Endothelial cell of umbilical vein (primary cell): ENCODE data around the gene OPTC. TPM values are rescaled to one million over a fixed set of nuclear protein-coding genes. Genes with fewer than 3 reads are reported as not detected.

Source experiments
- BruUV-seq: library from RNA; stranded (reverse); fragments of 400-500 nt; replicated peaks from 2 replicates; lab custom pipeline; 2021; lab: Mats Ljungman, UMichigan
- CTCF ChIA-PET: fragments of 300-600, 350-600 bp; sonication (Branson Sonifier 250); formaldehyde crosslinking; loops from one replicate; lab custom pipeline; 2021; ENCODE audit warnings: antibody characterized with exemption, inconsistent platforms; lab: Charles Lee
- POLR2A ChIA-PET: fragments of 300-600, 350-600 bp; sonication (Branson Sonifier 250); formaldehyde crosslinking; loops from one replicate; lab custom pipeline; 2021; ENCODE audit warnings: antibody characterized with exemption, inconsistent platforms; lab: Charles Lee
- DNase-seq: peaks from one replicate; pipeline ENCODE4 v3.0.0-alpha.2; 2011; ENCODE audit warnings: low read depth, low spot score
- FAIRE-seq: peaks from 2 replicates; lab custom pipeline; 2011; peaks lifted over from hg19 to GRCh38; lab: Jason Lieb, UNC
- H2AFZ ChIP-seq: 2 replicates; pipeline ENCODE4 v1.6.0; 2012; ENCODE audit warnings: low read depth, low read length, control low read depth, inconsistent platforms
- H3K27ac ChIP-seq: 2 replicates; pipeline ENCODE4 v1.5.1; 2011; ENCODE audit warnings: low read depth, mild to moderate bottlenecking, control low read depth, low read length, moderate library complexity; ENCODE audit not compliant: insufficient read depth
- H3K27me3 ChIP-seq, 2 experiments: 2 replicates each; pipeline versions ENCODE4 v1.6.0 to v1.6.1; 2011; ENCODE audit warnings: low read length in 2 of 2, mixed read lengths in 1 of 2; ENCODE audit not compliant: control insufficient read depth in 2 of 2, insufficient read depth in 2 of 2
- H3K36me3 ChIP-seq, 2 experiments: 2 replicates in 1 of 2; 3 replicates in 1 of 2; pipeline ENCODE4 v1.5.1; 2011; ENCODE audit warnings: low read length in 2 of 2, mild to moderate bottlenecking in 1 of 2, moderate library complexity in 1 of 2; ENCODE audit not compliant: control insufficient read depth in 2 of 2, insufficient read depth in 2 of 2; ENCODE audit errors: extremely low read depth in 1 of 2
- H3K4me1 ChIP-seq: 3 replicates; pipeline ENCODE4 v1.5.1; 2011; ENCODE audit warnings: mild to moderate bottlenecking, low read length; ENCODE audit not compliant: control insufficient read depth, insufficient read depth; ENCODE audit errors: extremely low read depth
- H3K4me2 ChIP-seq: 2 replicates; pipeline ENCODE4 v1.6.1; 2011; ENCODE audit warnings: low read length, control low read depth, mixed read lengths; ENCODE audit not compliant: insufficient read depth
- H3K4me3 ChIP-seq, 3 experiments: fragments of 200-600 bp in 1 of 3; sonication (generic), shearing (Covaris generic) in 1 of 3; replicated peaks in 1 of 3; 2 replicates each; pipeline ENCODE4 v1.5.1; 2011 to 2016; ENCODE audit warnings: control low read depth in 3 of 3, low read length in 3 of 3, mild to moderate bottlenecking in 2 of 3, inconsistent platforms in 1 of 3, low read depth in 1 of 3, moderate library complexity in 1 of 3; ENCODE audit not compliant: insufficient read depth in 1 of 3
- H3K79me2 ChIP-seq: 2 replicates; pipeline ENCODE4 v1.6.0; 2012; ENCODE audit warnings: low read length, inconsistent platforms; ENCODE audit not compliant: control insufficient read depth, insufficient read depth
- H3K9ac ChIP-seq: replicated peaks from 2 replicates; pipeline ENCODE3; 2011; ENCODE audit warnings: low read length, control low read depth; ENCODE audit not compliant: insufficient read depth; ENCODE audit errors: extremely low read depth
- H3K9me1 ChIP-seq: replicated peaks from 3 replicates; pipeline ENCODE4 v1.6.0; 2011; ENCODE audit warnings: mild to moderate bottlenecking, low read length; ENCODE audit not compliant: control insufficient read depth, insufficient read depth; ENCODE audit errors: extremely low read depth
- H3K9me3 ChIP-seq: replicated peaks from 2 replicates; pipeline ENCODE4 v1.5.1; 2012; ENCODE audit warnings: low read length, inconsistent platforms; ENCODE audit not compliant: control insufficient read depth, insufficient read depth
- H4K20me1 ChIP-seq: replicated peaks from 2 replicates; pipeline ENCODE3; 2011; ENCODE audit warnings: mild to moderate bottlenecking, low read length; ENCODE audit not compliant: control insufficient read depth, insufficient read depth; ENCODE audit errors: extremely low read depth
- FOS ChIP-seq: IDR thresholded peaks from 2 replicates; pipeline ENCODE4 v1.6.1; 2011; ENCODE audit warnings: mild to moderate bottlenecking, low read length, moderate library complexity, borderline replicate concordance; ENCODE audit not compliant: insufficient read depth
- GATA2 ChIP-seq: IDR thresholded peaks from 2 replicates; pipeline ENCODE4 v1.7.0; 2011; ENCODE audit warnings: low read depth, mild to moderate bottlenecking, moderate library complexity, mixed read lengths, low read length; ENCODE audit not compliant: insufficient read length, insufficient read depth
- JUN ChIP-seq: IDR thresholded peaks from 2 replicates; pipeline ENCODE4 v1.6.1; 2011; ENCODE audit warnings: borderline replicate concordance, low read depth; ENCODE audit not compliant: insufficient read length, insufficient read depth
- MYC ChIP-seq: IDR thresholded peaks from one replicate; pipeline ENCODE4 v1.6.1; 2011; ENCODE audit warnings: mild to moderate bottlenecking, low read depth, low read length
- POLR2A ChIP-seq: IDR thresholded peaks from 2 replicates; pipeline ENCODE4 v1.6.1; 2012; ENCODE audit warnings: low read depth, mild to moderate bottlenecking, control low read depth, low read length
- POLR2AphosphoS5 ChIP-seq: IDR thresholded peaks from 2 replicates; pipeline ENCODE4 v1.6.1; 2012; ENCODE audit warnings: low read depth, mild to moderate bottlenecking, control low read depth, low read length, moderate library complexity; ENCODE audit not compliant: insufficient read depth
- dilution Hi-C: fragments of 300-500 bp; cut with MboI; formaldehyde crosslinking; loops from one replicate; pipeline ENCODE4 v1.15.0; 2019; ENCODE audit warnings: low sequenced_read_pairs; ENCODE audit not compliant: extremely low pct_ligation_motif_present
- intact Hi-C: fragments of 100-400 bp; cut with micrococcal nuclease; formaldehyde crosslinking; loops from one replicate; pipeline ENCODE4 v1.10.0; 2022
- polyA plus RNA-seq, 4 experiments: library from polyadenylated mRNA; depleted of rRNA in 3 of 4; stranded (reverse) in 3 of 4; unstranded in 1 of 4; fragments of >200 nt; gene quantifications; 2 replicates each; pipeline versions ENCODE4 v1.2.1 to v1.2.3, GENCODE V29; 2011 to 2012; ENCODE audit warnings: missing spikeins in 1 of 4
- total RNA-seq: library from RNA; stranded (reverse); gene quantifications from 2 replicates; pipeline ENCODE4 v1.2.3, GENCODE V29; 2021
- TF ChIP-seq, protein P1 (sequence below): IDR thresholded peaks from 2 replicates; pipeline ENCODE4 v1.6.1; 2011; ENCODE audit not compliant: insufficient read depth, insufficient read length

OPTC gene
- total and polyA plus RNA-seq, 2 donors (not counting 3 experiments of a cell fraction or from before 2014, with no cell fraction given) = not detected

DNA sequence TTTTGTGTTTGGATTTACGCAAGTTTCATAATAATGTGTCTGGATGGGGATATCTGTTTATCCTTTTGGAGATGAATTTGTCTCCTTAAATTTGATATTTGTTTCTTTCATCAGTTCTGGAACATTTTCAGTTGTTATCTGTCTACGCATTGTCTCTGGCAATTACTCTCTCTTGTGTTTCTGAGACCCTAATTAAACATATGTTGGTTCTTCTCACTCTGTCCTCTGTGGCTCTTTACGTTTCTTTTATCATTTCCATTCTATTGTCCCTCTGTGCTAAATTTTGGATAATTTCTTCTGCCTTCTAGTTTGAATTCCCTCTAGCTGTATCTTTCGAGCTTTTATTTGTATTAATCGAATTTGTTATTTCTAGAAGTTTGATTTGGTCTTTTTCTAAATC lies 35.9 kb upstream of the OPTC start:
- Histone ChIP-seq H3K9ac (no peak overlapping the region), H3K27me3 (peaks cover 7% of the 10 kb centered on the region in 2 experiments), H3K79me2 (no peaks in the 10 kb centered on the region), H3K27ac (no peak overlapping the region), H4K20me1 (no peaks in the 10 kb centered on the region), H2AFZ (no peak overlapping the region), H3K9me3 (no peaks in the 10 kb centered on the region), H3K4me2 (no peak overlapping the region), H3K4me3 (no peak overlapping the region), H3K36me3 (no peaks in the 10 kb centered on the region), H3K4me1 (no peaks in the 10 kb centered on the region), H3K9me1 (no peaks in the 10 kb centered on the region)
- intact Hi-C loops = no loop called here
- DNase-seq (no peak), FAIRE-seq (no peak)
- ChIA-PET POLR2A (no interaction called here), CTCF (no interaction called here)
- dilution Hi-C loops = no loop called here
- no TSS peak for BruUV-seq
- TF ChIP-seq GATA2 (no peak), JUN (no peak)
- TF ChIP-seq, protein P1, sequence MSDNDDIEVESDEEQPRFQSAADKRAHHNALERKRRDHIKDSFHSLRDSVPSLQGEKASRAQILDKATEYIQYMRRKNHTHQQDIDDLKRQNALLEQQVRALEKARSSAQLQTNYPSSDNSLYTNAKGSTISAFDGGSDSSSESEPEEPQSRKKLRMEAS = no peak

GRCh38 chr1:203459671-203460201 lies 34.2 kb upstream of the OPTC start:
- intact Hi-C loops (no loop called here), dilution Hi-C loops (no loop called here)
- H3K4me3 ChIP-seq = no peak overlapping the region
- FAIRE-seq (no peak), DNase-seq (no peak)
- no peaks in the 10 kb centered on the region for H3K4me1 ChIP-seq
- CTCF ChIA-PET = no interaction called here
- TF ChIP-seq FOS (no peak), MYC (no peak), POLR2A (no peak), POLR2AphosphoS5 (no peak)
- H3K36me3 ChIP-seq = no peaks in the 10 kb centered on the region
- no peaks in the 10 kb centered on the region for H4K20me1 ChIP-seq
- BruUV-seq = no TSS peak
- no peaks in the 10 kb centered on the region for H3K9me3 ChIP-seq
- no peak overlapping the region for H3K4me2 ChIP-seq
- peaks cover 20 to 21% of the 10 kb centered on the region in 2 experiments for H3K27me3 ChIP-seq
- H3K9ac ChIP-seq = no peak overlapping the region
- H3K9me1 ChIP-seq = no peaks in the 10 kb centered on the region
- no peak overlapping the region for H3K27ac ChIP-seq
- no peaks in the 10 kb centered on the region for H3K79me2 ChIP-seq
- POLR2A ChIA-PET = no interaction called here
- no peak overlapping the region for H2AFZ ChIP-seq
